Measurements from ENCODE around the gene SPEN. TPM values are rescaled to one million over a fixed set of nuclear protein-coding genes. Genes with fewer than 3 reads are reported as not detected.

The SPEN gene
- total RNA-seq, 1 donor from 2014 or later, result 68.4 TPM

GRCh38 chr1:15969321-15969880, 121.9 kb downstream of the SPEN start:
- intact Hi-C loops (cut with micrococcal nuclease), result no loop called here

GRCh38 chr1:15970911-15971310, 123.4 kb downstream of the SPEN start:
- intact Hi-C loops (cut with micrococcal nuclease), result no loop called here

GRCh38 chr1:15972409-15972808, 124.9 kb downstream of the SPEN start:
- intact Hi-C loops (cut with micrococcal nuclease), result no loop called here

- intact Hi-C loops (cut with micrococcal nuclease), result no loop called here
Measured at GRCh38 chr1:15973772-15974171, 126.3 kb downstream of the SPEN start.

DNA sequence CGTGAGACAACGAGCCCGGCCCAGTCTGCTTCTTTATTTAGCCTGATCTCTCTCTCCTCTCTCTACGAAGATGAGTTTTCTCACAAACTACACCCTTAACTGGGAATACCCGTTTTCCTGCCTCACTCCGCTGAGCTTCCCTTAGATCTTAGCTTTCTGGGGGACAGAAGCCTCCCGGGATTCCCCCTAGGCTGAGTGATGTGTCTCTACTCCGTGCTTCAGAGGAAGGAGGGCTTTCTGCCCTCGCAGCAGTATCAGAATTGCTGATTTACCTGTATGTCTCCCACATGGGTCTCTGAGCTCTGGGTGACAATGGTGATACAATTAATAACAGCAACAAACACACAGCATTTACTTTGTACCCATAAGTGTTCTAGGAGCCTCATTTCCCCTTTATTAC, 127.3 kb downstream of the SPEN start:
- intact Hi-C loops (cut with micrococcal nuclease), result loop anchor here (1.0 kb wide), 1 partner anchor 9 kb away; no protein-coding TSS in a partner anchor

- intact Hi-C loops (cut with micrococcal nuclease), result loop anchor here (1.0 kb wide), 1 partner anchor 9 kb away; no protein-coding TSS in a partner anchor
Measured at GRCh38 chr1:15975358-15975804, 127.9 kb downstream of the SPEN start.

DNA sequence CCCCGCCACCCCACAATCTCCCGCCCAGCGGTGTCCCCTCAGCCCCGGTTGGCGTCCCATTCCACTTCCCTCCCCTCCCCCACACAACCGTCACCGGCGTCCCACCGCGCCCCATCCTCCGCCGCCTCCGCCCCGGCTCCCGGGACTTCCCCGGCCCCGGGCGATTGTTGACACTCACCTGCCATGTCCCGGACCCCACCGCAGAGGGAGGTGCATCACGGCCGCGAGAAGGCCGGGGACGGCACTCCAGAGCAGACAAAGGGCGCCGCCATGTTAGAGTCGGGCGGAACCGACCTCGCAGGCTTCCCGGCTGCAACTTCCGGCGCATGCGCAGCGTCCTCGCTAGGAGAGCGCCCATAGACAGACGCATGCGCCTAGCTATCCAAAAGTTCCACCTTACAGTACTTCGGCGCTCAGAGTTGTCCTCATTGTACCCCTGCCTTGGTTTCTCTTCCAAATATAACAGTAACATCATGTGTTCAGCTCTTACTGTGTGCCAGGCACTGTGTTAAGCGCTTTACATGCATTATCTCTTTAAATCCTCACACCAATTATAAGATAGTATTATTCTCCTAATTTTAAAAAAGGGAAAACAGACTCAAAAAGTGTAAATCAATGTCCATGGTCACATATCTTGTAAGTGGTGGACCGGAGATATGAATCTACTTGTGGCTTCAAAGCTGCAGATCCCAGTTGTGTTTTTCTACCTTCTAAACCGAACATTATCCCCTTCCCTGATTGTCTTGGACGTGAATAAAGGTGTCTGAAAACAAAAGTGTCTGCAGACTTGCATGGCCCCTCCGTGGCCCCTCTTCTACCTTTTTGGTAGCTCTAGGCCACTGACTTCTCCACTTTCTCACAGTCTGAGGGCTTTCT, 128.5 kb downstream of the SPEN start, which contains the start of gene ZBTB17:
ZBTB17 (minus strand) TSS at position 297 of the 876 bp plus-strand sequence. CDS start 27,606 bp downstream, outside the sequence.
- intact Hi-C loops (cut with micrococcal nuclease), result loop anchor here (1.0 to 2.0 kb wide), 10 partner anchors 10 to 452 kb away; partner anchors contain the start of genes CASP9, DDI2, SPEN and SZRD1

DNA sequence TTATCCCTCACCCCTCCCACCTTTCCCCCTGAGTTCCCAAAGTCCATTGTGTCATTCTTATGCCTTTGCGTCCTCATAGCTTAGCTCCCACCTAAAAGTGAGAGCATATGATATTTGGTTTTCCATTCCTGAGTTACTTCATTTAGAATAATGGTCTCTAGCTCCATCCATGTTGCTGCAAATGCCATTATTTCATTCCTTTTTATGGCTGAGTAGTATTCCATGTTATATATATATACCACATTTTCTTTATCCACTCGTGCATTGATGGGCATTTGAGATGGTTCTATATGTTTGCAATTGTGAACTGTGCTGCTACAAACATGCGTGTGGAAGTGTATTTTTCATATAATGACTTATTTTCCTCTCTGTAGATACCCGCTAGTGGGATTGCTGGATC, 130.4 kb downstream of the SPEN start:
- intact Hi-C loops (cut with micrococcal nuclease), result loop anchor here (2.0 kb wide), 2 partner anchors 59 to 229 kb away; no protein-coding TSS in a partner anchor

GRCh38 chr1:15981679-15982078, 134.2 kb downstream of the SPEN start:
- intact Hi-C loops (cut with micrococcal nuclease), result no loop called here

DNA sequence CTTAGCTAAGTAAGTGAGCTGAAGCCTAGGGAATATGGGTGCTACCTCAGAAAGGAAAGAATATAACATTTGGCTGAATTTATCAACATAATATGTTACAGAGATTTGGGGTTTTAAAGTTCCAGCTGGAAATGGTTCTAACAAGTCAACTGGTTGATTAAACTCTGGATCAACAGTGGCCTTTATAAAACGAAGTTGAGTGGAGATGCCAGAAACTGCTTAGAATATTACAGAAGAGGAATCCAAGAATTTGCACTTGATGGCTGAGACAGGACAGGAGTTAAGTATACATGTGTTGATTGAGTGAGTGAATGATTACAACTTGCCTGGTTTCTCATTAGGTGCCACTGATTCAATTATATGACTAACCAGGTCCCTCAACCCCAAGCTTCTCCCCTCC, 135.8 kb downstream of the SPEN start:
- intact Hi-C loops (cut with micrococcal nuclease), result no loop called here

DNA sequence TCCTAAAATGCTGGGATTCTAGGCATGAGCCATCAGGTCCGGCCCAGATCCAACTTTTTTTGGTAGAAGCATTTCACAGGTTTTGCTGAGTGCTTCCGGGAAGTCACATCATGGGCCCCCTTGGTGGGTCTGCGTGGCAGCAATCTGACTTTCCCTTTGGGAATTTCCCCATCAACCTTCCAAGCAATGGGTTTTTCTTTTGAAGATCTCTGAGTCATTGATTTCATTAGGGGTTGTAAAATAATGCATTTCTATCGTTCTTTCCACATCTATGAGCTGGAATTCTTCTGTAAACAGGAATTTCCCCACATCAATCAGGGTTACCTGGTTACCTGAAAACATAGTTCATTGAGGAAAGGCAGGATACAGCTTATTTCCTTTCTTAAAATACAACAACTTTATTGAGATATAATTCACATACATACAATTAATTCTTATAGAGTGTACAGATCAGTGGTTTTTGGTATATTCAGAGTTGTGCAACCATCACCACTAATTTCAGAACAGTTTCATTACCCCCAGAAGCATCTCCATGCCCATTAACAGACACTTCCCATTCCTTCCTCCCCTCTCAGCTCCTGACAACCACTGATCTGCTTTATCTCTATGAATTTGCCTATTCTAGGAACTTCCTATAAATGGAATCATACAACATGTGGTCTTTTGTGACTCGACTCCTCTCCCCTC, 138.2 kb downstream of the SPEN start:
- intact Hi-C loops (cut with micrococcal nuclease), result no loop called here

DNA sequence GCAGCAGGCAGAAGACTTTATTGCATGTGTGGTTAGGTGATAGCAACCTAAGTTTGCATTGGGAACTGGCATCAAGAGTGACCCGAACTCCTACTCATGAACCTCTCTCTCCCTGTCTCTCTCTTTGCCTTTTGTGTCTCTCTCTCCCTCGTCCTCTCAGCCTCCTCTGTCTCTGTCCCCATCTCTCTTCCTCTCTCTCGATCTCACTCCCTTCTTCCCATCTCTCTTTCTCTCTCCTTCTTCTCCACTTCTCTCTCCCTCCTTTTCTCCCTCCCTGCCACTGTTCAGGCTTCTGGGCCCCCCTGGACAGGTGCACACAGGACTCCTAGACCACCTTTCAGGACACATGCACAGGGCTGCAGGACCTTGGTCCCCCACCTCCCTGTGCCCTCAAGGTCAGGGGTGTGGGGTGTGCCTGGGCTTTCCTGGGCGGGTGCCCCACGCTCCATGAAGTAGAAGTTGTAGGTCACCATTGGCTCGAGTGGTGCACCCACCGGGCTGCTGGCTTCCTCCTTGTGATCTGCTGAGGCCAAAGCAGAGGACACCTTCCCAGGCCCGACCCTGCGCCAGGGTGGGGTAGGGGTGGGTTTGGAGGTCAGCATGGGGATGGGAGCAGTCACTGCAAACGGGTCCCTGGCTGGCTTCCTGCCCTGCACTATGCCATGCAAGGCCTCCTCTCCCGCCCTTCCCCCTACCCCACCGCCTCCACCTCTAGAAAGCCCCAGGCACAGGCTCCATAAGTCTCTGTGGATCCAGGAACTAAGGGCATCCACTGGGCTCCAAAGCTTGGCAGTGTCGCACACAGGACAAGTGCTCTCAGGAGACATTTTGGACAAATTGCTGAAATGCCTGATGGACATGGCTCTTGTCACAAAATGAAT, 141.6 kb downstream of the SPEN start:
- intact Hi-C loops (cut with micrococcal nuclease), result no loop called here

DNA sequence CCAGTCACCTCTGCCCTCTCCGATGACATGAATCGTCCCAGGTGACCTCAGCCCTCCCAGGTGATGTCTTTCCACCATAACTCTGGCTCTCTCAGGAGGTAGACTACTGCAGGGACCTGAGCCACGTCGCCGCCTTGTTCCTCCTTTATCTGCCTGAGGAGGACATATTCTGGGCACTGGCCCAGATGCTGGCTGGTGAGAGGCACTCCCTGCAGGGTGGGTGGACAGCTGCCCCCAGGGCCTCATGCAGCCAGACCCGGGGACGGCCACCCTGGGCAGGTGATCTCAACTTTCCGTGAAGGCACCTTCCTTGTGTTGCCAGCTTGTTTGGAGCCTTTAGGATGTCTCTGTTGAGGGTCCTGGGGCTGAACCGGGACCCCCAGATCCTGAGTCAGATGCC, 142.3 kb downstream of the SPEN start:
- intact Hi-C loops (cut with micrococcal nuclease), result no loop called here

Other genes with a start within 250 kb of the SPEN start
- 36.3 and 39.6 TPM in 2 replicates for gene DDI2, start 230.2 kb upstream of the SPEN start, total RNA-seq
- 65.1 and 72.1 TPM in 2 replicates for gene PLEKHM2, start 163.4 kb upstream of the SPEN start, total RNA-seq
- gene SLC25A34, start 111.4 kb upstream of the SPEN start, total RNA-seq, result 1.6 and 2.6 TPM in 2 replicates
- gene TMEM82, start 105.2 kb upstream of the SPEN start, total RNA-seq, result not detected in 2 replicates
- not detected in 2 replicates for gene FBLIM1, start 88.9 kb upstream of the SPEN start, total RNA-seq
- gene UQCRHL, start 40.1 kb upstream of the SPEN start, total RNA-seq, result 1.2 and 1.4 TPM in 2 replicates
- 55.2 and 56.5 TPM in 2 replicates for gene ZBTB17, start 128.4 kb downstream of the SPEN start, total RNA-seq
- not detected in 2 replicates for gene SRARP, start 156.5 kb downstream of the SPEN start, total RNA-seq
- not detected in 2 replicates for gene HSPB7, start 170.3 kb downstream of the SPEN start, total RNA-seq
- not detected in 2 replicates for gene CLCNKA, start 174.3 kb downstream of the SPEN start, total RNA-seq
- not detected in 2 replicates for gene CLCNKB, start 196.1 kb downstream of the SPEN start, total RNA-seq
- 1.2 and 1.3 TPM in 2 replicates for gene FAM131C, start 225.9 kb downstream of the SPEN start, total RNA-seq